Sigmoid colon (tissue), 4 donors: ENCODE measurements around the gene GTF2A1L.

ENCODE experiments used
- POLR2A ChIP-seq, 2 donors: fragments of 450-650 bp; IDR thresholded peaks; one replicate each; pipeline ENCODE4 v1.6.1; 2016; ENCODE audit warnings: antibody characterized with exemption in 2 of 2, mild to moderate bottlenecking in 2 of 2, moderate library complexity in 2 of 2
- POLR2AphosphoS5 ChIP-seq, 4 donors: sonication (generic); formaldehyde crosslinking; IDR thresholded peaks; one replicate each; pipeline ENCODE4 v1.6.1; 2017; ENCODE audit warnings: antibody characterized with exemption in 4 of 4
- TF ChIP-seq, protein P1 (sequence below), 4 experiments: fragments of 450-650 bp in 3 of 4; fragments of 200-600 bp in 1 of 4; IDR thresholded peaks; one replicate each; pipeline ENCODE4 v1.5.1; 2016 to 2019; ENCODE audit warnings: antibody characterized with exemption in 4 of 4, mild to moderate bottlenecking in 3 of 4, moderate library complexity in 2 of 4

DNA sequence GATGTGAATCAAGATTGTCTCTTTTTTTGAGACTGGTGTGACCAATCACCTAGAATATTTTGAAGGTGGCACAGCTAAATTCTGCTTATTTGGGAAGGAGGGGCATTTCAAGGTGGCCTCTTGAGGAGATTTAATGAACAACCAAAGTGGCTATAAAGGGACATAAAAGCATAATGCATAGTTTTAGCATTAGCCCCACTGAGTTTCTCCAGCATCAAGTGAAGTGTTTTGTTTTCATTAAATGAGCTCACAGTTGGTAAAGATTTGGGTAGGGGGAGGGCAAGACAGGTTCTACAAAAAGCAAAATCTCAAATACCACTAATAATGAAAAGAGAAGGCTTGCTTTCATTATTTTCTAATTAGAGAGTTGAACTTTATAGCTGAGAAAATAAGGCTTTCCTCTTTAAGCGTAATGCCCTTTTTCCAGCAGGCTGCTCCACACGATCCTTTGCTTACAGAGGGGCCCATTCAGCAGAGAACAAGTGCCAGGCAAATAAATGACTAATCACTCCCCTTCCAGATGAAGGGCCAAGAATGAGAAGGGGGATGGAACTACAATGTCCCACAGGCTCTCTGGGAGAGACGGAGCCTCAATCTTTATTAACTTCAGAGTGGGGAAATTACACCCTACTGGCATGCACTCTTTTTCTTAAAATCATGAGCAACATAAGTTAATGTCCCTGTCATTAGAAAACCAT, 102.0 kb downstream of the GTF2A1L start:
- no peak for TF ChIP-seq POLR2A (IDR thresholded peaks at IDR 0.05)
- TF ChIP-seq, protein P1, sequence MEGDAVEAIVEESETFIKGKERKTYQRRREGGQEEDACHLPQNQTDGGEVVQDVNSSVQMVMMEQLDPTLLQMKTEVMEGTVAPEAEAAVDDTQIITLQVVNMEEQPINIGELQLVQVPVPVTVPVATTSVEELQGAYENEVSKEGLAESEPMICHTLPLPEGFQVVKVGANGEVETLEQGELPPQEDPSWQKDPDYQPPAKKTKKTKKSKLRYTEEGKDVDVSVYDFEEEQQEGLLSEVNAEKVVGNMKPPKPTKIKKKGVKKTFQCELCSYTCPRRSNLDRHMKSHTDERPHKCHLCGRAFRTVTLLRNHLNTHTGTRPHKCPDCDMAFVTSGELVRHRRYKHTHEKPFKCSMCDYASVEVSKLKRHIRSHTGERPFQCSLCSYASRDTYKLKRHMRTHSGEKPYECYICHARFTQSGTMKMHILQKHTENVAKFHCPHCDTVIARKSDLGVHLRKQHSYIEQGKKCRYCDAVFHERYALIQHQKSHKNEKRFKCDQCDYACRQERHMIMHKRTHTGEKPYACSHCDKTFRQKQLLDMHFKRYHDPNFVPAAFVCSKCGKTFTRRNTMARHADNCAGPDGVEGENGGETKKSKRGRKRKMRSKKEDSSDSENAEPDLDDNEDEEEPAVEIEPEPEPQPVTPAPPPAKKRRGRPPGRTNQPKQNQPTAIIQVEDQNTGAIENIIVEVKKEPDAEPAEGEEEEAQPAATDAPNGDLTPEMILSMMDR (IDR thresholded peaks at IDR 0.05): no peak
- no peak for TF ChIP-seq POLR2AphosphoS5 (IDR thresholded peaks at IDR 0.05)
